Uterus (tissue), 2 donors: ENCODE data around the gene SMIM10L2A.

Experiments used
- CTCF ChIP-seq, 4 experiments: fragments of 200-600 bp in 2 of 4; fragments of 450-650 bp in 2 of 4; sonication (generic) in 2 of 4; IDR thresholded peaks; one replicate each; pipeline ENCODE4 v1.5.1; 2016 to 2019; ENCODE audit warnings: antibody characterized with exemption in 4 of 4, mild to moderate bottlenecking in 2 of 4, moderate library complexity in 1 of 4
- POLR2A ChIP-seq, 2 donors: fragments of 450-650 bp; IDR thresholded peaks; one replicate each; pipeline ENCODE4 v1.6.1; 2016; ENCODE audit warnings: antibody characterized with exemption in 2 of 2, mild to moderate bottlenecking in 1 of 2, moderate library complexity in 1 of 2

GRCh38 chrX:135431886-135432285 lies 10.1 kb downstream of the SMIM10L2A start:
- TF ChIP-seq CTCF (IDR thresholded peaks at IDR 0.05), result no peak
- no peak for TF ChIP-seq POLR2A (IDR thresholded peaks at IDR 0.05)
